Activated CD8-positive, alpha-beta memory T cell treated with anti-CD3 and anti-CD28 coated beads for 24 hours (primary cell): Measurements from ENCODE around the gene IST1.
A peak's percentile ranks its signal among the peaks of the same experiment; 100 is the strongest.

ENCODE experiments used
- DNase-seq: peaks from one replicate; pipeline ENCODE4 v3.0.0-alpha.2; 2020

IST1 gene

GRCh38 chr16:71920658-71921057 is 25.3 kb downstream of the IST1 start:
- DNase-seq = no peak

- no peak for DNase-seq
Measured at GRCh38 chr16:71923941-71924690, 28.8 kb downstream of the IST1 start.

GRCh38 chr16:71924710-71925109 is 29.4 kb downstream of the IST1 start:
- no peak for DNase-seq

- no peak for DNase-seq
Measured at GRCh38 chr16:71927383-71927782, 32.1 kb downstream of the IST1 start.

- no peak for DNase-seq
Measured at GRCh38 chr16:71927787-71928186, 32.5 kb downstream of the IST1 start.

GRCh38 chr16:71929048-71929447 is 33.7 kb downstream of the IST1 start:
- no peak for DNase-seq

- DNase-seq = no peak
Measured at GRCh38 chr16:71930013-71930563, 34.8 kb downstream of the IST1 start.

- DNase-seq = no peak
Measured at GRCh38 chr16:71931001-71931400, 35.7 kb downstream of the IST1 start.

GRCh38 chr16:71931599-71931998 is 36.3 kb downstream of the IST1 start:
- no peak for DNase-seq

- no peak for DNase-seq
Measured at GRCh38 chr16:71933017-71933416, 37.7 kb downstream of the IST1 start.

- no peak for DNase-seq
Measured at GRCh38 chr16:71933913-71934695, 38.8 kb downstream of the IST1 start.

- DNase-seq = no peak
Measured at GRCh38 chr16:71937868-71938510, 42.7 kb downstream of the IST1 start.

GRCh38 chr16:71943887-71944286 is 48.6 kb downstream of the IST1 start:
- no peak for DNase-seq

GRCh38 chr16:71945616-71946015 is 50.3 kb downstream of the IST1 start:
- no peak for DNase-seq

- no peak for DNase-seq
Measured at GRCh38 chr16:71952825-71953224, 57.5 kb downstream of the IST1 start.

- DNase-seq = no peak
Measured at GRCh38 chr16:71954180-71954579, 58.8 kb downstream of the IST1 start.

GRCh38 chr16:71954699-71955195 is 59.4 kb downstream of the IST1 start:
- DNase-seq = no peak

GRCh38 chr16:71956486-71956885 is 61.2 kb downstream of the IST1 start:
- no peak for DNase-seq

- peak; percentile 92 for DNase-seq
Measured at GRCh38 chr16:71961066-71962039, 66.0 kb downstream of the IST1 start.

GRCh38 chr16:71963125-71963875 is 68.0 kb downstream of the IST1 start:
- DNase-seq = no peak

GRCh38 chr16:71965223-71965622 is 69.9 kb downstream of the IST1 start:
- no peak for DNase-seq
